Measurements from ENCODE around the gene FSIP1. TPM values are rescaled to one million over a fixed set of nuclear protein-coding genes. Genes with fewer than 3 reads are reported as not detected.

FSIP1 gene
- total and polyA plus RNA-seq, 12 donors = 0.15 to 4.4 (median 0.89) TPM

DNA sequence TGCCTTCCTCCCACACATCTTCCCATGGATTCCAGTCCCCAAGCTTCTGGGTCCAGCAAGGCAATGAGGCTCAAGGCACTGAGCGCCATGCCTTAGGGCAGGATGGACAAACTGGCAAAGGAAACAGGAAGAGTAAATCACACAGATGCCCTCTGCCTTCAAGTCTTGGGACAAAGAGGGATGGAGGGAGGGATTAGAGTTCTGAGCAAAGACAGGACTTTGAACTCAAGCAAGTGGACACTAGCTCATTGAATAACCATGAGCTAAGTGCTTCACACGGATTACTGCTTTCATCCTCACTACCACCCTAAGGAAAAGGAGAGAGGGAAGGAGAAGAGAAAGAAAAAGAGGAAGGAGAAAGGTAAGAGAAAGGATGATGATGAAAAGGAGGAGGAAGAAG, 209.4 kb downstream of the FSIP1 start:
- Histone ChIP-seq H3K27me3 (no peaks in the 10 kb centered on the region), H3K36me3 (no peaks in the 10 kb centered on the region), H3K4me3 (no peak overlapping the region), H3K4me1 (peaks cover 0 to 4% (median 0%) of the 10 kb centered on the region in 9 donors), H3K27ac (no peak overlapping the region), H3K9me3 (no peaks in the 10 kb centered on the region)
- no peak for DNase-seq
- WGBS, 2 donors = 85 to 88% methylated on average over 2 of the region's 2 CpGs
- ATAC-seq = no peak
- TF ChIP-seq CTCF (IDR thresholded peaks at IDR 0.05) = no peak
- intact Hi-C loops (cut with DNase I) = loop anchor here in 6 of 10 donors (5.0 to 10.0 kb wide), 5 partner anchors 61 to 446 kb away; no protein-coding TSS in a partner anchor

DNA sequence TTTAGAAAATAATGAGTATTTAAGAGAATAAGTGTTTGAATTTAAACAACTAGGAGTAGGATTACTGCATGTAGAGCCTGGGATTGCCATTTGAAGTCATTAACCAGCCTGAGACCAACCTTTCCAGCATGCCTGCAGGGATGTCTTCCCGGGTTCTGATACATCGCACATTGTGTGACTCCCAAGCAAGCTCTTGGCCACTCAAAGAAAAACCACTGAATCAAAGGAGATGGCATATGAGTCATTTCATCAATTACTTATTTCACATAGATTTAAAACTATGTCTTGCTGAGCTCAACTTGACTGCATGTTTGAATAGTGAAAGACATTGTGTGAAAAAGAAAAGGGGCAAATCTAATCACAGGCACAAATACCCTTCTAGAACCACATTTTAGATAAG, 216.8 kb downstream of the FSIP1 start:
- no peak overlapping the region for H3K4me3 ChIP-seq
- no peaks in the 10 kb centered on the region for H3K4me1 ChIP-seq
- intact Hi-C loops (cut with DNase I) = no loop called here
- H3K36me3 ChIP-seq = no peaks in the 10 kb centered on the region
- ATAC-seq (no peak), DNase-seq (no peak)
- H3K27me3 ChIP-seq = no peaks in the 10 kb centered on the region
- no peak for TF ChIP-seq CTCF (IDR thresholded peaks at IDR 0.05)
- H3K27ac ChIP-seq = no peak overlapping the region
- WGBS, 2 donors = 95 to 97% methylated on average over 2 of the region's 2 CpGs
- H3K9me3 ChIP-seq = no peaks in the 10 kb centered on the region

- H3K36me3 ChIP-seq = no peaks in the 10 kb centered on the region
- ATAC-seq (peak in 1 of 8 donors; percentile 66), DNase-seq (no peak)
- H3K4me3 ChIP-seq = no peak overlapping the region
- no peak for TF ChIP-seq CTCF (IDR thresholded peaks at IDR 0.05)
- no peaks in the 10 kb centered on the region for H3K27me3 ChIP-seq
- H3K9me3 ChIP-seq = no peaks in the 10 kb centered on the region
- H3K4me1 ChIP-seq = no peaks in the 10 kb centered on the region
- intact Hi-C loops (cut with DNase I) = no loop called here
- no peak overlapping the region for H3K27ac ChIP-seq
- WGBS, 2 donors = 86 to 93% methylated on average over 4 of the region's 4 CpGs
Observed at GRCh38 chr15:39564972-39565665, 217.5 kb downstream of the FSIP1 start.

DNA sequence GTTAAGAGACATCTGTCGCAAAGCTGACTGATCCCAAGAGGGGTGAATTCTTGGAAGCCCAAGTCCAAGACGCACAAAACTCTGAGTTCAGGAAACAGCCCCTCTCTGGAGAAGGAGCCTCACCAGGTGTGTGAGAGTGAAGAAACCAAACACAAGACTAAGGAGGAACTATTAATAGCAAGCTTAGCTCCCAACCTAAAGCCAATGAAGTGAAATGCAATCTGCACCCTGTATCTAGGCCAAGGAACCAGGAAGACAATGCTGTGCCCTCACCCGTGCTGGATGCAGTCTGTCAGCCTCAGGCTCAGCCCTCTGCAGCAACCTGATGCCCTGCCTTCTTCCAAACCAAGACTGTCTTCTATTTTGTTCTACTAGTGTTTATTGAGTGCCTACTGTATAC, 224.2 kb downstream of the FSIP1 start:
- H3K27ac ChIP-seq = no peak overlapping the region
- H3K27me3 ChIP-seq = no peaks in the 10 kb centered on the region
- H3K4me1 ChIP-seq = peaks cover 0 to 17% (median 0%) of the 10 kb centered on the region in 9 donors
- no peaks in the 10 kb centered on the region for H3K9me3 ChIP-seq
- no peak overlapping the region for H3K4me3 ChIP-seq
- intact Hi-C loops (cut with DNase I) = no loop called here
- DNase-seq (no peak), ATAC-seq (no peak)
- TF ChIP-seq CTCF (IDR thresholded peaks at IDR 0.05) = no peak
- WGBS, 2 donors = 72 to 81% methylated on average over 3 of the region's 3 CpGs
- H3K36me3 ChIP-seq = no peaks in the 10 kb centered on the region

Measured in heart right ventricle (tissue), 16 donors.